ENCODE data around the gene HHAT.

Gene HHAT

DNA sequence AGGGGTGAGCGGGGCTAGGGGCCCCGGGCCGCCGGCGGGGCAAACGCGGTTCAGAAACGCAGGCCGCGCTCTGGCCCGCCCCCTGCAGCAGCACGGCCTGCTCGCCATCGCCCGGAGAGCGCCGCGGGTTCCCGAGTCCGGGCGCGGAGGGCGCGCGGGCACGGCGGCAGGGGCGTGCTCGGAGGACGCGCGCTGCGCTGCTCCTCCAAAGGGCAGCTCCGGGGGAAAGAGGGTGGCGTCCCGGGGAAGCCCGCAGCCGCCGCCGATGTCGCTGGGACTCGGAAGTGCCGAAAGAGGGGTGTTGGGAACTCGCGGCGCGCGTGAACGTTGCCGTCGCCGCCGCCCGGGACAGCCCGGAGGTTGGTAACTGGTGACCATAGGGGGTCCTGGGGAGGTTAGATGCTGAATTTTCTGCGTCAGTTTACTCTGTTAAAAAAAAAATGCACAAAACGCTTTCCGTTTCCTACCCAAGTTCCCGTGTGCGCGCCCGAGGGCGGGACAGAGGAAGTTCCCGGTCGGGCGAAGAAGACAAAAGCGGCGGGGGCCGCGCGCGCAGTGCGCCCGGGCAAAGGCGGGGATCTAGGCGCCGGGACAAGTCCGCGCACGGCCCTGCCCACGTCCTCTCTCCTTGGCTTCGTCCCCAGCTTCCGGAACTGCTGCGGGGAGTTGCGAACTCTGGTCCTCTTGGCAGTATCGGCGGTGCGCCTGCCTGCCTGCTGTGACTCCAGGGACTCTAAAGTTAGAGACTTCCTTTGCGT is at the start of gene HHAT:
Gene HHAT, plus strand, starts transcription at position 157 of the 758 bp plus-strand sequence. CDS start 20,074 bp downstream, outside the sequence.
- DNase-seq, result peak; percentile 41

DNA sequence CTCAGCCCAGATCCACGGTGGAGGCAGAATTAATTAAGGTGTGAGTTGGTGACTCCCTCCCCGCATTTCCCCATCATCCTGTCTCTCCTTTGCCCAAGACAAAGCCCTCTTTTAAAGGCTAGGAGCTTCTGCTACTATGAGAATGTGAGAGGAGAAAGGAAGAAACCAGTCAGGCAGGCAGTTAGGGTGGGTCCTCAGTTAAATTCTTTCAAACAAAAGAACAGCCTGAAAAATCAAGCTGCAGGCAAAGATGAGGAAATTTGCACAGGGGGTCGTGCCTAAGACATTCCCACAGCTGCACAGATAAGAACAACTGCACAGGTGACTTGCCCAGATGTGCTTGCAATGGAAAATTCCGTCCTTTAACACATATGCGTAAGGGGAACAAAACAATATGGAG is 48.5 kb upstream of the HHAT start:
- DNase-seq, result no peak

DNA sequence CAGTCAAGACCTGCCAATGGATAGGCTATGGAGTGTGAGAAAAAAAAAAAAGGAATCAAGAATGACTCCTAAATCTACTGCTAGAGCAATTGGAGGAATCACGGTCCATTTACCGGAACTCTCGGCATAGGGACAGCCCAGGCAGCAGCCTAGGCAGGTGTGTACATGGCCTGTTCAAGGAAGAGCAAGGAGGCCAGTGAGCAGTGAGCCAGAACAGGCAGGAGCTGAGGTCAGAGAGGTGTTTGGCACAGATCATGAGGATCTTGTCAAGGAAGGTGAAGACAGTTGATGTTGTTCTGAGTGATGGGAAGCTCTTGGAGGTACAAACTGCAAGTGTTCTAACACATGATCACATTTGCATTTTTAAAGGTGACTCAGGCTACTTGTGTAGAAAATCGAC is 40.6 kb upstream of the HHAT start:
- DNase-seq, result no peak

DNA sequence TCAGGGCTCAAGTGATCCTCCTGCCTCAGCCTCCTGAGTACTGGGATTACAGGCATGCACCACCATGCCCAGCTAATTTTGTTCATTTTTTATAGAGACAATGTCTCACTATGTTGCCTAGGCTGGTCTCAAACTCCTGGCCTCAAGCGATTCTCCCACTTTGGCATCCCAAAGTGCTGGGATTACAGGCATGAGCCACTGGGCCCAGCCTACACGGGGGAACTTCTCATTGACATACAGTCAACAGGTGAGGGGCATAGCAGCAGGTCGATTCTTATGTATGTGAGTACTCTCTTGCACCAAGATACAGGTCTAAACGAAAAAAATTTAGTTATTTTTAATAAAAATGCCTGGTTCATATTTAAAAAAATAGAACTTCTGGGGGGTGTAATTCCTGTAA is 39.5 kb upstream of the HHAT start:
- DNase-seq, result no peak

DNA sequence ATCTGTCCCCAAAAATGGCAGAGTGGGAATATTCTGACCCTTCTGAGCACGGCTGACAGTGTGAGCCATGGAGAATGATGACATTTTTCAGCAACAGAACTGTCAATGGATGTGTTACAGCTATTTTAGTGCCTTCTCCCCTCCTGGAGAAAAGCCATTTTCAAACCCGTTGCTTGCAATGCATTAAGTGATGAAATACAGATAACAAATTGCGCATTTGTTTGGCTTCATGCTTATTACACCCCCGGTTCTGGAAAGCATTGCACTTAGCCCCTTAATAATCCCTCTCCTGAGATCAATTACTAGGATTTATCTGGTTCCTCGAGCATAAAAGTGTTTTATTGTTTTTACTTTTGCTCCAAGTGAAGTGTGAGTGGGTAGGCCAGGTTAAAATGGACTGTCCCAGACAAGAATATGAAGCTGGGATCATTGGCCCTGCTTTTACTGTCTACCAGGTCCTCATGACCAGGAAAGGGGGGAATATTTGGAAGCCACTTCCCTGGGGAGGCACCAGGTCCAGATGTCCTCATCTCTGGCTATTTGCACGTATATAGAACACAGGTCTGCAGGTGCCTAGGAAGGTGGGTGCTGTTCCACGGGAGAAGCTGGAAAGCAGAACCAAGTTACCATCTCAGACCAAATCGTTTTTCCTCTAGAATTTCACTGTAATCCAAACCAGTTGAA is 37.5 kb upstream of the HHAT start:
- no peak for DNase-seq

DNA sequence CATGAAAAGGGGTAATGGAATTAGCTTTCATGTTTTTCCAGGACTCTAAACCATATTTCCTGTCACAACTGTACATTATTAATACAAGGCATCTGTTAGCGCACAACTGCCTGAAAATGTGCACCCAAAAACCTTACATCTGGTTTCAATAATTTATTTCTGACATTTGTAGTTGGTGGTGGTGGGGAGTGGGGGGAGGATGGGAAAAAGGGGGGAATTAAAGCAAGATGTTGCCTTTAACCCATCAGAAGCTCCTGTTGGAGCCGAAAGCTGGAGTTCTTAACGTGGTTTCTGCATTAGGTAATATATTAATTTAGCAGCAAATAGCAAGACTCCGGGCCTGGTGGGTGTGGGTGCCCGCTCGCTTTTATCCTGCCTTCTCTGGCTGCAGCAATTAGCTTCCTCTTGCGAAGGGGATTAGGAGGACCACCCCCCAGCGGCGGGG is 36.9 kb upstream of the HHAT start:
- no peak for DNase-seq

DNA sequence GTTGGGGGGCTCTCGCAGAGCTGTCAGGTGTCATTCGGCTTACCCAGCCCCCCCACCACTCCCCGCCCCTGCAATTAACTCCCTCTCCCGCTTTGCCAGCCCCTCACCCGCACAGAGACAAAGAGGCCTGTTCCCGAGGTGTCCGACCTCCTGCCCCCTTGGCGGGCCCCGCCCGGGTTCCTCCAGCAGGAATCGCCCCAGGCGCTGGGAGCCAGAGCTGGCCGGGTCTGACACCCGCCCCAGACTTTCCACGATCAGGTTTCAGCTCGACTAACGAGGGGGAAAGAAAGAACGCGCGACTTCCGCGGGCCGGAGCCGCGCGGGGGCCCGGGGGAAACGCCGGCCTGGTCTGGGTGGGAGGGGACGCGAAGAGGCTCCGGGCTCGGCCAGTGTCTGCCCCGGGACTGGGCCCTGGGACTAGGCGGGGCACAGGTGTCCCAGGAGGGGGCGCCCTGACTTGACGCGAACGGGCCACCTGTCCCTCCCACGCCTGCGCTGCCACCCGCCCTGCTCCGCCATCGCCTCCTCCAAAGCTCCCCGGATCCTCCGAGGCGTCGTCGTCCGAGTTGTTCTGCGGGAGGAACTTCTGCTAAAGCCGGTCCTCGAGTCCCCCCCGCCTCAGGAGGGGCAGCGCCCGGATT is 36.4 kb upstream of the HHAT start:
- no peak for DNase-seq

DNA sequence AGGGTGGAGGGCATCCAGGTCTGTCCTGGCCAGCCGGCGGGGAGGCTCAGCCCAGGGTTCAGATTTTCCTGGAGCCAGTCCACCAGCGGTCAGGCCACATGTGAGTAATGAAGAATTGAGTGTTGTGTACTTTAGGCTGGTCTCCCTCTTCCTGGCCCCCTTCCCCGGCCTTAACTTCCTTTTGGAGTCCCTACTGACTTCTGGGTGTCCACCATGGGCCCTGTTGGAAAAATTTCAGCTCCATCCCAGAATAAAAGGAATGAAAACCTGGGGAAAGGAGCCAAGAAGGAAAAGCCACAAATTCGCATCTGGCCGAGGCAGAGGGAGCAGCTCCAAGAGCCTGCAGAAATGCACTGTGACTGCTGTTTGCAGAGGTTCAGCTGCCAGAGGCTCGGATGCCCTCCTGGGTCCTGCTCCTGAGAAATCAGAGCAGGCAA is 35.5 kb upstream of the HHAT start:
- no peak for DNase-seq

DNA sequence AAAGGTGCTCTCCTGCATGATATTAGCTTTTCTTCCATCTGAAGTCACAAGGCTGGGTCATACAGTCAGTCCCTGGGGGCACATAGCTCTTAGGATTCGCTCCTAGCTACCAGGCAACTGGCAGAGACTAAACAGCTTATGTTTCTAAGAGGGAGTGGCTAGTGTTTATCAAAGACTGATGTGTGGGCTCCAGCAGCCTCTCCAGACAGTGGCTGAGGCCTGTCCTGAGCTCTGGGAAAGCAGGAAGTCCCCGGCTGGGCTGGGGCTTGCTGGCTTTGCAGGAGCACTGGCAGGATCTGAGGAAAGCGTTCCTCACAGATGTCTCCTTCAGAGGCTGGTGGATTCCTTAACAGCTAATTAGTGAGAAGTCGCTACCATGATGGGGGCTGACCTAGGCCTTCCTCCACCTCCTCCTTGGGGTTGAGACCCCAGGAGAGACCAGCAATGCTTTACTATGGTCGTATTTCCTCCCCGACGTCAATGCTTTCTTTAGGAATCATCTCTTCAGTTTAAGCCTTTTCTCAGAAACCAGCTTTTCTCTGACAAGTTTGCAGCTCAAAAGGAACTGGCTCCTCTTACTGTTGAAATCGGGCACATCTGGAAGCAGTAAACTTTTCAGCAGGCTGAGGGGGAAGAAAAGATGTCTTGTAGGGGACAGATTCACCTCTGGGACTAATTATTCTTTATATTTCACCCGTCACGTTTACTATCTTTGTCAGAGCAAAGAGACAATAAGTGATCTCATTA is 33.5 kb upstream of the HHAT start:
- peak; percentile 78 for DNase-seq

DNA sequence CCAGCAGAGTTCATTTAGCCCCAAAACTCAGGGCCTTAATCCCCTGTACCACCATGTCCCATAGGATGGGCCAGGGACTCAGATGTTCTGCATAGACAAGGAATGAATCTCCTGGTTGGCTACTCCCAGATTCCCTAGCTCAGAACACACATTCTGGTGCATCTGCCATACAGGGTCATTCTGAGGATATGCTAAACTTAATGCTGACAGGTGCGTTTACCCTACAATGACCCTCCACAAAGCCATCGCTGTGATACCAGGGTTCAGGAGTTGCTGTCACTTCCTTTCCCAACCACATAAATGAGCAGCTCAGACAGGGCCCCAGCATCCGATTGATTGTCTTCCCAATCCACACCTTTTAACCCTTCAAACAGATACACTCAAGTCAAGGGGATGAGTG is 32.0 kb upstream of the HHAT start:
- DNase-seq, result no peak

DNA sequence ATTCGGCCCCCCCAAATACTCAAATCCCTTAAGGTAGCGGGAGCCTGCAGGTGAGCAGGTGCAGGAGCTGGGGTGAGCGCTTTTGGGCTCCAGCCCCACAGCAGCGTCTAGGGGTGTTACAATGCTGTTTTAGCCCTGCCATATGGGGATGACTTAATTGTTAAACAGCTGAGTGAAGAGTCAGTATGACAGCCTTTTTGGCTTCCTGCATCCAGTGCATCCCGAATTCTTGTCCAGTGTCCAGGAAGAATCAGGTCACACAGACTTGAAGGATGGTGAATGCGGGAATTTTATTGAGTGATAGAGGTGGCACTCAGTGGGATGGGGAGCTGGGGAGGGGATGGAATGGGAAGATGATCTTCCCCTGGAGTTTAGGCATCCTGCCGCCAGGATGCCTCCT is 30.4 kb upstream of the HHAT start:
- DNase-seq, result no peak

DNA sequence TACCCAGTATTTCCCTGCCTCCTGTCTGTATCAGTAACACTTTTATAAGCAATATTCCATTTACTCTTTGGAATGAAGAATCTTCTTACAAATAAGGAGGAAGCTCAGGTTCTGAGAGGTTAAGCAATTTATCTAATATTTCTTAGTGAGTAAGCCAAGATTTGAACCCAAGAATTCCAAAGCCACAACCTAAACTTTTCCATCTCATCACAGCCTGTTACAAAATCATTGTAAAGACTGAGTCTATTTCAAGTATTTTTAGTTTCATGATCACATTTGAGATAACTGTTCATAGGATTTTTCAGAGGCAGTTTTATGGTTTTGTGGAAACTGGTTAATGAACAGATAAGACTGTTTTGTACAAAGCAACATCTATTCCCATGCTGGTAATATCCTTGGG is 29.8 kb upstream of the HHAT start:
- DNase-seq, result no peak

DNA sequence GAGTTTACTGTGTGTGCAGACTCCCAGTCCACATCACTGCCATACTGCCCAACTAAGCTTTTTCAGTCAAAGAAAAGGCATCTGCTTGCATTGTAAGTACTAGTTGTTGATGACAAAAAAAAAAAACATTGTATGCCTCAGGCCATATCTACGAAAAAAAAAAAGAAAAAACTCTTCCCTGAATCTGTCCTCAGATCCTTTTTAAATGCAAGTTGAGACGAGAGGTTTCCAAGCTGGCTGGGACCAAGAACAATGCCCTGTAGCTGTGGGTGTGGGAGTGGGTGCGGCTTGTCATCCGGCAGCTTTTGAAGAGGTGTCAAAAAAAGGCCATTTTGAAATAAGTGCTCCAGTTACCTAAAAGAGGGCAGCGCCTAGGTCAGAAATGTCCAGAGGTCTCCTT is 29.2 kb upstream of the HHAT start:
- DNase-seq, result no peak

DNA sequence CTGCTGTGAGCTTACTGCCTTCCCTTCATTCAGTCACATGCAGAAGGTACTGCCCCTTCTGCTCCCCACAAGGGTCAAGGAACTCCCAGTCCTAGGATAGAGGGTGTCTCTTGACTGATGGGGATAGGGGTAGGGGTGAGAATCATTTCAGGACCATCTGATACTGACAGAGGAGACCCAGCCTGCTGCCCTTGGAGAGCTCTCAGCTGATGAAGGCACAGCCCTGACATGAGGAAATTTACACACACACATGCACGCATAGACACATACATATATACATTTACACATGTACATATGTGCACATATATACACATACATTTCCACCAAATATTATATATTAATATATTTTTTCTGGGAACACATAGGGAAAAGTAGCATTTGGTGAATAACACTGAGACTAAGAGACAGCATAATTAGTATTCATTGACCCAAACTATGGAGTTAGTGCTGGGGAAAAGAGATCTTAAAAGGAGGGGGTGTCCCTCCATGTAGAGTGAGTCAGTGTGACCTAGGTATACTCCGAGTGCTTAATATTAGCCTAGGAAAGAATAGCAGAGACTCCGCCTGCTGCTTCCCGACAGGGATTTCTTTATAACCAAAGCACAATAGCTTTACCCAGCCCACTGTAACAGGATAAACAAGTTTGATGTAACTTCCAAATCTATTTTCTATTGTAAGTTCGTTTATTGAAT is 27.6 kb upstream of the HHAT start:
- no peak for DNase-seq

DNA sequence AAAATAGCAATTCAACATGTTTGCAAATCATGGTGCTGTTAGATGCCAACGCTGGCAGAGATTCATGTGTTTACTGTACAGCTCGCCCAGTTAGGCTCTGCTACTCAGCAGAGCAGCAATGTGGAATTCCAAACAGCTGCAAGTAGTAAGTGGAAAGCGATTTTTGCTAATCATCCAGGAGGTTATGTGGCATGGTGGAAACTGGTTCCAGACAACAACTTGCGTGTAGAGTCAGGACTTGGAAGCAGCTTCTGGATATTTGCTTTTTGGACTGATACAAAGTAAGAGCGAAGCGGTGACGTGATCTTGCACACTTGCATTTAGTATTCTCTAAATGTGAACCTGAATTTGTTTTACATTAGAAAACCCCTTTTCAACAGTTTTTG is 27.1 kb upstream of the HHAT start:
- DNase-seq, result no peak

DNA sequence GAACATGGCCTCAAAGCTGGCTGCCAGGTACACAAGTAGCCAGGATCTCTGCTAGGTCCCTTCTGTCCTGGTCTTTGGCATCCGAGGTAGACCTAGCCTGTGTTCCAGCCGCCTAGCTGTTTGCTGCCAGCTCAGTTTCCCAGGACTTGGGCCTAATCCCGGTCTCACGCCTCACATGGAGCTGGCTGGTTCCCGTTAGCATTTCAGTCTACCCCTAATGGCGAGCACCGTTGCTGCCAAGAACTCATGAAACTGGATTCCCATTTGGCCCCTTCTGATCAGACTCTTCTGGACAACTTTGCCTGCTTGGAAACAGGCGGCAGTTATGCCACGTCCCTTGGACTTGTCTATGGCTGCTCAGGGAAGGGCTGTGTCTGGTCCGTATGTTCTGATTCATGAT is 26.2 kb upstream of the HHAT start:
- no peak for DNase-seq

DNA sequence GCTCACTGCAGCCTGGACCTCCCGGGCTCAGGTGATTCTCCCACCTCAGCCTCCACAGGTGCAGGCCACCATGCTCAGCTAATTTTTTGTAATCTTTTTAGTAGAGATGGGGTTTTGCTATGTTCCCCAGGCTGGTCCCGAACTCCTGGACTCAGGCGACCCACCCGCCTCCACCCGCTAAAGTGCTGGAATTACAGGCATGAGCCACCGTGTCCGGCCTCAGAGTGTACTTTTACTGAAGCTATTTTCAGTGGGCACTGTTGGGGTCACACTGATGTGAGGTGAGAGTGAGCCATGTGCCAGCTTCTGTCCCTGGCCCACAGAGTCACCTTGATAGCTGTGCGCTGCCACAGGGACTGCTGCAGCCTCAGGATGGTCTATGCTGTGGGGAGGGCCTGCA is 25.3 kb upstream of the HHAT start:
- no peak for DNase-seq

DNA sequence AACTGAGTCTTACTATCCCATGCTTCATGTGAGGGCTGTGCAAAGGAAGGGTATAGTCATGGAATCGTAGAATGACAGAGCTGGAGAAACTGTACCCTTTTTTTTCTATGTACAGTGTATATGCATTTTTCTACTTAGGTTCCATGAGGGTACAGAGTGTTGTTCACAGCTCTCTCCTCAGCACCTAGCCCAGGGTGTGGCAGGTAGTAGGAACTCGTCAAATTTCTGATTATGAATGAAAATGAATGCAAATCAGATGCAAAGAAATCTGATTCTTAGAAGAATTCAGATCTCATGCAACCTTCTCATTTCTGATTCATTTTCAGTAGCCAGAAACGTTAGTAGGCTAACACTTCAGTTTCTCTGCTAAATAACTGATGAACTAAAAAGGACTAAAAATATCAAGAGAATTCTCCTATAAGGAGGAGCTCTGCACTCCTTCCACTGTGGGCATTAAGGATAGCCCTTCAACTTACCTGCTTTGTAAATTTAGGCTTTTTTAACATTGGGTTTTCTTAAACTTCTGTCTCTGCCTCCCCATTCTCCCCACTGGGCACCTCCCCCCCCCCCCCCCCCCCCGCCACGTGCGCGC is 18.0 kb upstream of the HHAT start:
- DNase-seq, result no peak

DNA sequence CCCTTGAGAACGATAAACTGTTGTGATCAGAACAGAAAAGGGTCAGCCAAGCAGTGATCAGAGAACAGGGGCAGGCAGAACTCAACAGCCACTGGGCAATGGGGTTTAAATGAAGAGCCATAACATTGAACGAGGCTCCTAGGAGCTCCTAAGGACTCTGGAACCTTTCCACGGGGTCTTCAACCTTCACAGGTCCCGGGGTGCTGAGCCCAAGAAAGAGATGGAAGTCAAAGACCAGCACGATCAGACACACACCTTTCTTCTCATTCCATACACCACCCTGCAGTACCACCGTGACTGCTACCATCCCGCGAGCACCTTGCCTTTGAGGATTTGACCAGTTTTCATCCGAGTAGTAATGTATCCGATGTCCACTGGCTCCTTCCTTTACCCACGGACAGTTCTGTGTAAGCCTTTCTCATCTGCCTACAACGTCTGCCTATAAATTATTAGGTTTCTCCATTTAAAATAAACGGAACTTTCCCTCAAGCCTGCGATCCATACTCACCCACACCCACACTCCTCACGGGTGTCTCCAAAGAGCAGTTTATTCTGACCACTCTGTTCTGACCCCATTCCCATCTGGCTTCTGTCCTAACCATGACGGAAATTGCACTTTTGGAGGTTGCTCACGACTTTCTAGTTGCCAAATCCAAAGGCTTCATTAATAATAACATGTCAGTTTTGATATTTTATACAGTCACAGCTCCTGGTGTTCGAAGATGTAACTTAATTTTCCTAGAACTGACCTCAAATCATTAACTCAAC is 16.8 kb upstream of the HHAT start:
- DNase-seq, result no peak

DNA sequence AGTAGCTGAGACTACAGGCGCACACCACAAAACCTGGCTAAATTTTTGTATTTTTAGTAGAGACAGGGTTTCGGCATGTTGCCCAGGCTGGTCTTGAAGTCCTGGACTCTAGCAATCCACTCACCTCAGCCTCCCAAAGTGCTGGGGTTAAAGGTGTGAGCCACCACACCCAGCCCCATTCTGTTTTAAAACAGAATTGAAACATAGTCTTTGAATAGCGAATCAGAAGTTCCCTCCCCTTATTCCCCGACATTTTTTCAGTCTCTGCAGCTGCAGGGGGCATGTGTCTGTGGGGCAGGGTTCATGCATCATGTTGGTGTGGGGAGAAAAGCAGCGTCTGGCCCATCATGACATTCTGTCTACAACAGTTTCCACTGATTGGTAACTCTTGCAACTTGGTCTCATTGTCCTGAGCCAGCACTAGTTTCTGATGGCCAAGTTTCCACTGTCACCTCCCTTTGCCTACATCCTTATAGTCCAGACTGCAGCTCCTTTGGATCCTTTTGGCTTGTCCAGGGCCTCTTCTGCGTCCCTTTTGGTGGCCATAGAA is 15.6 kb upstream of the HHAT start:
- no peak for DNase-seq

DNA sequence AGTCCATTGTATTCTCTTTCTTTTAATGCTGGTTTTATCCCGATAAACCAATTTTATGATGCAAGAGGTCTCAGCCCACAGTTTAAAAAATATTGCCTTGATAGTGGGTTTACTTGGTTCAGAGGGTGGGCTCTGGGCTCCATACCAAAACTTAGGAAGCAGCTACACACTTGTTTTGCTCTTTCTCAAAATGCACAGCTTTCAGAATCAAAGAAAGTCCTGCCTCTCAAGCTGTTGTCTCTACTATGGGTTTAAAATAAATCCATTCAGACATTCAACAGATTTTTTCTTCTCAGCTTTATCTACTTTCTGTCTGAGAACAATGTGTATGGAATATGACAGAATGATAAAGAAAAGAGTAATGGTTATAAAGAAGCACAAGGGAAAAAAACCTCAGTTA is 14.8 kb upstream of the HHAT start:
- DNase-seq, result no peak
